Caco-2 (cell line): ENCODE results near the gene CENPM. TPM values are rescaled to one million over a fixed set of nuclear protein-coding genes. Genes with fewer than 3 reads are reported as not detected.

ENCODE experiments used
- BruUV-seq: library from RNA; stranded (reverse); fragments of 400-500 nt; replicated peaks from 2 replicates; lab custom pipeline; 2021; lab: Mats Ljungman, UMichigan
- CTCF ChIA-PET: fragments of 300-600 bp; sonication (Branson Sonifier 250); formaldehyde crosslinking; loops from one replicate; lab custom pipeline; 2022; ENCODE audit warnings: antibody characterized with exemption; lab: Charles Lee
- POLR2A ChIA-PET: fragments of 300-600 bp; sonication (Branson Sonifier 250); formaldehyde crosslinking; loops from one replicate; lab custom pipeline; 2022; ENCODE audit warnings: antibody characterized with exemption; lab: Charles Lee
- DNase-seq, 2 experiments: peaks; one replicate each; pipeline versions ENCODE4 v3.0.0 to v3.0.0-alpha.2; 2020 to 2022
- H3K27me3 ChIP-seq: replicated peaks from 2 replicates; pipeline ENCODE4 v1.6.0; 2011; ENCODE audit warnings: low read length; ENCODE audit not compliant: control insufficient read depth, insufficient read depth
- H3K36me3 ChIP-seq: 2 replicates; pipeline ENCODE4 v1.5.1; 2011; ENCODE audit warnings: low read length; ENCODE audit not compliant: control insufficient read depth, insufficient read depth
- H3K4me1 ChIP-seq: fragments of 250-450 bp; sonication (Bioruptor Pico); 2 replicates; pipeline ENCODE4 v1.5.1; 2020; ENCODE audit warnings: mild to moderate bottlenecking
- H3K4me3 ChIP-seq: 2 replicates; pipeline ENCODE4 v1.5.1; 2011; ENCODE audit warnings: low read depth, mild to moderate bottlenecking, control low read depth, low read length
- H3K9me3 ChIP-seq: fragments of 250-450 bp; sonication (Bioruptor Pico); 2 replicates; pipeline ENCODE4 v1.5.1; 2020; ENCODE audit warnings: mild to moderate bottlenecking, moderate library complexity
- H3K27ac Mint-ChIP-seq: one replicate; pipeline ENCODE4 v1.8.0; 2022; ENCODE audit warnings: mixed read lengths; ENCODE audit not compliant: unreplicated experiment
- H3K27me3 Mint-ChIP-seq: one replicate; pipeline ENCODE4 v1.8.0; 2022; ENCODE audit warnings: mixed read lengths; ENCODE audit not compliant: insufficient read depth, unreplicated experiment
- H3K36me3 Mint-ChIP-seq: one replicate; pipeline ENCODE4 v1.8.0; 2022; ENCODE audit warnings: mild to moderate bottlenecking, mixed read lengths; ENCODE audit not compliant: insufficient read depth, unreplicated experiment
- H3K4me1 Mint-ChIP-seq: one replicate; pipeline ENCODE4 v1.8.0; 2022; ENCODE audit warnings: low read depth, mixed read lengths; ENCODE audit not compliant: unreplicated experiment
- H3K4me3 Mint-ChIP-seq: one replicate; pipeline ENCODE4 v1.8.0; 2022; ENCODE audit warnings: mild to moderate bottlenecking, moderate library complexity, mixed read lengths; ENCODE audit not compliant: unreplicated experiment
- H3K9me3 Mint-ChIP-seq: one replicate; pipeline ENCODE4 v1.8.0; 2022; ENCODE audit warnings: mixed read lengths; ENCODE audit not compliant: unreplicated experiment
- CTCF ChIP-seq, 2 experiments: fragments of 200-600 bp in 1 of 2; IDR thresholded peaks; 1 replicate in 1 of 2; 2 replicates in 1 of 2; pipeline versions ENCODE4 v1.5.1 to v1.8.0; 2011 to 2022; ENCODE audit warnings: antibody characterized with exemption in 1 of 2, control low read depth in 1 of 2, inconsistent platforms in 1 of 2, low read depth in 1 of 2, low read length in 1 of 2, mild to moderate bottlenecking in 1 of 2, moderate library complexity in 1 of 2; ENCODE audit not compliant: insufficient read depth in 1 of 2, severe bottlenecking in 1 of 2, unreplicated experiment in 1 of 2
- intact Hi-C: fragments of 100-400 bp; cut with micrococcal nuclease; formaldehyde crosslinking; loops from one replicate; pipeline ENCODE4 v1.10.0; 2022; ENCODE audit not compliant: unreplicated experiment
- total RNA-seq: library from RNA; stranded (reverse); gene quantifications from 2 replicates; pipeline ENCODE4 v1.2.3, GENCODE V29; 2022

Gene CENPM
- total RNA-seq, 1 experiment from 2014 or later = 46.4 TPM

GRCh38 chr22:41933411-41934177, 13.4 kb downstream of the CENPM start:
- Histone ChIP-seq H3K4me1 (no peaks in the 10 kb centered on the region), H3K36me3 (no peaks in the 10 kb centered on the region), H3K4me3 (no peak overlapping the region), H3K9me3 (no peaks in the 10 kb centered on the region), H3K27me3 (no peaks in the 10 kb centered on the region)
- Mint-ChIP-seq H3K4me1 (no peaks in the 10 kb centered on the region), H3K27ac (no peak overlapping the region), H3K9me3 (no peaks in the 10 kb centered on the region), H3K27me3 (no peaks in the 10 kb centered on the region), H3K4me3 (no peak overlapping the region), H3K36me3 (peaks cover 45% of the 10 kb centered on the region)
- intact Hi-C loops = no loop called here
- DNase-seq = no peak
- ChIA-PET CTCF (no interaction called here), POLR2A (no interaction called here)
- no peak for TF ChIP-seq CTCF (IDR thresholded peaks at IDR 0.05; ENCODE audit: insufficient read depth in 1 of 2, low read depth in 1 of 2, low read length in 1 of 2, severe bottlenecking in 1 of 2, unreplicated experiment in 1 of 2)
- BruUV-seq = no TSS peak

- TF ChIP-seq CTCF (IDR thresholded peaks at IDR 0.05; ENCODE audit: insufficient read depth in 1 of 2, low read depth in 1 of 2, low read length in 1 of 2, severe bottlenecking in 1 of 2, unreplicated experiment in 1 of 2) = no peak
- ChIA-PET CTCF (no interaction called here), POLR2A (no interaction called here)
- Histone ChIP-seq H3K4me3 (no peak overlapping the region), H3K4me1 (no peaks in the 10 kb centered on the region), H3K9me3 (no peaks in the 10 kb centered on the region), H3K36me3 (no peaks in the 10 kb centered on the region), H3K27me3 (no peaks in the 10 kb centered on the region)
- H3K4me3 Mint-ChIP-seq = no peak overlapping the region
- peak overlapping the region; percentile 39 for H3K27ac Mint-ChIP-seq
- DNase-seq = no peak
- no TSS peak for BruUV-seq
- no peaks in the 10 kb centered on the region for H3K27me3 Mint-ChIP-seq
- no peaks in the 10 kb centered on the region for H3K9me3 Mint-ChIP-seq
- H3K4me1 Mint-ChIP-seq = no peaks in the 10 kb centered on the region
- intact Hi-C loops = no loop called here
- peaks cover 51% of the 10 kb centered on the region for H3K36me3 Mint-ChIP-seq
Observed at GRCh38 chr22:41932353-41932752, 14.6 kb downstream of the CENPM start.

GRCh38 chr22:41931701-41932269, 15.2 kb downstream of the CENPM start:
- no peaks in the 10 kb centered on the region for H3K36me3 ChIP-seq
- ChIA-PET POLR2A (no interaction called here), CTCF (no interaction called here)
- H3K36me3 Mint-ChIP-seq = peaks cover 47% of the 10 kb centered on the region
- H3K4me1 Mint-ChIP-seq = no peaks in the 10 kb centered on the region
- no peak for TF ChIP-seq CTCF (IDR thresholded peaks at IDR 0.05; ENCODE audit: insufficient read depth in 1 of 2, low read depth in 1 of 2, low read length in 1 of 2, severe bottlenecking in 1 of 2, unreplicated experiment in 1 of 2)
- H3K27ac Mint-ChIP-seq = peak overlapping the region; percentile 39
- no peaks in the 10 kb centered on the region for H3K9me3 Mint-ChIP-seq
- H3K4me1 ChIP-seq = no peaks in the 10 kb centered on the region
- no TSS peak for BruUV-seq
- H3K4me3 ChIP-seq = no peak overlapping the region
- H3K9me3 ChIP-seq = no peaks in the 10 kb centered on the region
- H3K27me3 Mint-ChIP-seq = no peaks in the 10 kb centered on the region
- intact Hi-C loops = no loop called here
- no peak overlapping the region for H3K4me3 Mint-ChIP-seq
- no peaks in the 10 kb centered on the region for H3K27me3 ChIP-seq
- DNase-seq = no peak
